Vagina (tissue), 2 donors: ENCODE data around the gene CHMP2A.

Experiments used
- CTCF ChIP-seq, 3 experiments: fragments of 450-650 bp in 2 of 3; fragments of 200-600 bp in 1 of 3; sonication (generic) in 1 of 3; IDR thresholded peaks; one replicate each; pipeline ENCODE4 v1.5.1; 2017 to 2019; ENCODE audit warnings: antibody characterized with exemption in 3 of 3, mild to moderate bottlenecking in 2 of 3, moderate library complexity in 2 of 3
- POLR2A ChIP-seq, 2 donors: fragments of 450-650 bp; IDR thresholded peaks; one replicate each; pipeline ENCODE4 v1.6.1; 2017; ENCODE audit warnings: antibody characterized with exemption in 2 of 2, mild to moderate bottlenecking in 2 of 2, moderate library complexity in 2 of 2
- POLR2AphosphoS5 ChIP-seq, 2 donors: sonication (generic); formaldehyde crosslinking; IDR thresholded peaks; one replicate each; pipeline ENCODE4 v1.9.0; 2017; ENCODE audit warnings: antibody characterized with exemption in 2 of 2, mild to moderate bottlenecking in 2 of 2, low read depth in 1 of 2; ENCODE audit not compliant: insufficient read depth in 1 of 2

- TF ChIP-seq CTCF (IDR thresholded peaks at IDR 0.05) (no peak), POLR2A (IDR thresholded peaks at IDR 0.05) (no peak), POLR2AphosphoS5 (IDR thresholded peaks at IDR 0.05; ENCODE audit: insufficient read depth in 1 of 2, low read depth in 1 of 2) (no peak)
Measured at GRCh38 chr19:58582985-58583384, 28.1 kb upstream of the CHMP2A start.
